GM18520 (cell line): ENCODE results near the gene DPP8.

ENCODE experiments used
- ATAC-seq: cut with Tn5 transposase; IDR thresholded peaks from one replicate; pipeline ENCODE4 v1.9.1; 2021; ENCODE audit not compliant: unreplicated experiment

Gene DPP8

DNA sequence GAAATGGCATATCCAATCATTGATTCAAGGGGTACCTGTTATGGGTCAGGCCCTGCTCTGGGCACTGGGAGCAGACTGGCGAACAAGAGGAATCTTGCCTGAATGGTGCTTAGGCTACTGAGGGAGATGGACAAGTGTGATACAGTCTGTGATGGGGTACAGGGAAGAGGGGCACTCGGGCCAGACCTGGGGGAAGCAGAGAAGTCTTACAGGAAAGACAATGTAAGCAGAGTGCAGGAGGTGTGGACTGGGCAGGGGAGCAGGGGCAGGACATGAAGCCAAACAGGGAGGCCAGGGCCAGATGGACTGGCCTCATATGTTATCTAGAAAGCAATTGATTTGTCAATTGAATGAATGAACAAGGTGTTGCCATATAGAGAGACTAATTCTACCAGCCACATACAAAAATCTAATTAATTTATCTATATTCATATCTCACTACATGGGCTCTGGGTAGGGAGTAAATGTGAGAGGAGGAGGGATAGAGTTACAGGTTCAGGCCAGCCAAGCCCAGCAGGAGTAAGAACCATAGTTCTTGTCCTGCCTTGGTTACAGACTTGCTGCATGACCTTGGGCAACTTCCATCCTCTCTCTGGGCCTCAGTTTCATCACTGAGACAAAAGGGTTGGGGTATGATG, 91.2 kb downstream of the DPP8 start:
- ATAC-seq, result no peak

DNA sequence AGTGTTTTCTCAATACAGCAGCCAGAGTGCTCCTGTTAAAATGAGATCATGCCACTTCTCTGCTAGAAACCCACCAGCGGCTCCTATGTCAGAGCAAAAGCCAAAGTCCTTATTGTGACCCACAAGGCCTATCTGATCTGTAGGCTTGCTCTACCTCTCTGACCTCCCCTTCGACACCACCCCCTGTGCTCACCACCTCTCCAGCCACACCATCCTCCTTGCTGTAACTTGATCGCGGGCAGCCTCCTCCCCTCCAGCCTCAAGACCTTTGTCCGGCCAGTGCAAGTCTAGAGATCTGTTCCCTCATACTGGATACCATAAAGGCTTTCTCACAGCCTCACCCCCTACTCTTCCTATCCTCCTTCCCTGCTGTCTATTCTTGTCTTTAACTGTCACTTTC, 92.8 kb downstream of the DPP8 start:
- no peak for ATAC-seq

DNA sequence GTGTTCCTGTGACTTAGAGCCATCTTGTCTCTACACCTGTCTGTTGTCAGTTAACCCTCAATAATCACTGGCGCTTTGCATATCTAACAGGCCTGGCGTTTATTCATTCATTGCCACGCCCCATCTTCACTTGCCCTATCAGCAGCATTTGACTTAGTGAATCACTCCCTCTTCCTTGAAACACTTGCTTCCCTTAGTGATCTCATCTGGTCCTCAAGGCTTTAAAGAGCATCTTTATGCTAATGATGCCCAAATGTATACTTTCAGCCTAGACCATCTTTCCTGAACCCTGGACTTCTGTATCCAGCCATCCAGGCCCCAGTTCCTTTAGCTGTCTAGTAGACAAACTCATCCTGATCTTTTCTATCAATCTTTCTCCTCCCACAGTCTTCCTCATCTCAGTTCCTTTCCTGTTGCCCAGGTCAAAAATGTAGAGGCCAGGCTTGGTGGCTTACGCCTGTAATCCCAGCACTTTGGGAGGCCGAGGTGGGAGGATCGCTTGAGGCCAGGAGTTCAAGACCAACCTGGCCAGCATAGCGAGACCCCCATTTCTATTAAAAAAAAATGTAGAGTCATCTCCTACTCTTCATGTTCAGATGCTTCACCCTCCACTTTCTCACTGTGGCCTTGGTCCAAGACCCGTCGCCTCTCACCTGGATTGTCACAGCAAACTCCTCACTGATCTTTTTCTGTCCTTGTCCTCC, 93.4 kb downstream of the DPP8 start:
- no peak for ATAC-seq

DNA sequence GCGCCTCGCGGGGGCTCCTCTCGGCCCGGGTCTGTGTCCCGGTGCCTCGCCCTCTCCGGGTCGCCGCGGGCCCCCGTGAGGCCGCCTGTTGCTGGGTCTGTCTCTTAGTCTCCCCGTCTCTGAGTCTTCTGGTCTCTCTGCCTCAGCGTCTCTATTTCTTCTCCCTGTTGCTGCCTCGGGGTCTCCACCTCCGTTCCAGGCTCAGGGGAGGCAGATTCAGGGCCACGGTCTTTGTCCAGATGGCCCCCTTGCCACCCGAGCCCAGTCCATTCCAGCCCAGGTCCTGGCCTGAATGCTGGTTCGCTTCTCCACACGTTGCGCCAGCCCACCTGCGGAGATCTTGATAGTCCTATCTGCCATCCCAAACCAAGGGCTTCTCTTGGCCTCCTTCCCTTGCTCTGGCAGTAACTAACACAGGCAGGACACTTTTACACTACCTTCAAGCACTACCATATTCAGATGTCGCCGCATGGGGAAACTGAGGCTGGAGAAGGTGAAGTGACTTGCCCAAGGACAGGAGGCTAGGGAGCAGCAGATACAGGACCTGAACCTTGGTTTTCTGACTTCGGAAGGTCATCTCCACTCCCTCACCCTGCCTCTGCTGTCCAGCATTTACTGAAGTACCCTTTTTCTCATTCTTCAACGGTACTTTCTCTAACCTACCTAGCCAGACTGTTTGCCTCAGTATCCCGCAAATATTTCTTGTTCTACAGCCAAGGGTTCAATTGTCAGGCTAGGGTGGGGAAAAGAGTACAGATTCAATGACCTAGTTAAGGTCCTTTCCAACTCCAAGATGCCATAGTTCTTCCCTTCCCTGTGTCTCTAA, 94.1 kb downstream of the DPP8 start:
- ATAC-seq, result no peak

DNA sequence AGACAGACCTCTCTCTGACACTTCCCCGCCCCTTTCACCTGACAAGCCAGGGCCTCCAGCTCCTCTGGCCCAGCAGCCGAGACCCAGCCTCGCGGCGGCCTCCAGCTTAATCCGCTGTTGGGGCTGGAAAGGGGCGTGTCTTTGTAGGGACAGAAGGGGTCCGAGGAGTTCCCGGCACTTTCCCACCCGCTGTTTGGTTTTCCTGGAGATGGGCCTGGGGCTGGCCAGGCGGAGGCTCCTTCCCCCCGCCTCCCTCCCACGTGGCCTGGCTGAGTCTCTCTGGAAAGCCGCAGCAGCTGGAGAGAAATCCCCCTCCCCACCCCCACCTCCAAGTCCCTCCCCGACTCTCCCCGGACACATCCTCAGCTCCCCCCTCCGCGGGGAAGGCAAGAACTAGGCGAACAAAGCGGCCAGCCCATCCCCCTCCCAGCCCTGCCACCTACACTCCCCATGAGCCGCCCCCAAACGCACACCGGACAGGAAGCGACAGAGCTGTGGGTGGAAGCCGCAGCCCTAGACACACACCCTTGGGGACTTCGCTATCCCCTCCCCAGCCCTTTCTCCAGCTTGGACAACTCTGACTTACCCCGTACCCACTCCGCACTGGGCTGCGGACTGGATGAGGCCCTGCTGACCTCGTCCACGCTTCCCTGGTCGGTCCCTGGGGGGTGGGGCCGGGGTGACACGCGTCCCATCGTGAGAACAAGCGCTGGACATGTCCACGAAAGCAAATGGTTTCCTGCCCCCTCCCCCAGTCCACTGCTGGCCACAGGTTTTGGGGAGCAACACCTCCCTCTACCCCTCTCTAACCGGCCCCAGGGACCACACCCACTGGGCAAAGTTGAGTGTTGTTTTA, 95.9 kb downstream of the DPP8 start:
- ATAC-seq, result no peak

DNA sequence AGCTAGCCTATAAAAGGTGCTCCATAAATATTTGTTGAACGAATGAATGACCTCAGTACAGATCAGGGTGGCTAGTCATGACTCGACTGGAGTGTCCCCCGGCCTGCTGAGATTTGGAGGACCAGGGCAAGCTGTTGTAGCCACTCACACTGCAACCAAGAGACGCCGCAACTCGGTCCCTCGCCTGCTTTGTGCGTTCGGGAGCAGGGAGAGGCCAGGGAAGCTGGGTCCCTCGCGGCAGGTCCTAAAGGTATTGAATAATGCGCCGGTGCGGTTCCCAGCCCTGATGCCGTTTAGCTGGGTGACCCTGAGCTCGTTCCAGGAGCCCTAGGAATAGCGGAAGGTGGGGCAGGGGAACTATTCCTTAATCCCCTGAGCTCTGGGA, 96.5 kb downstream of the DPP8 start:
- no peak for ATAC-seq

DNA sequence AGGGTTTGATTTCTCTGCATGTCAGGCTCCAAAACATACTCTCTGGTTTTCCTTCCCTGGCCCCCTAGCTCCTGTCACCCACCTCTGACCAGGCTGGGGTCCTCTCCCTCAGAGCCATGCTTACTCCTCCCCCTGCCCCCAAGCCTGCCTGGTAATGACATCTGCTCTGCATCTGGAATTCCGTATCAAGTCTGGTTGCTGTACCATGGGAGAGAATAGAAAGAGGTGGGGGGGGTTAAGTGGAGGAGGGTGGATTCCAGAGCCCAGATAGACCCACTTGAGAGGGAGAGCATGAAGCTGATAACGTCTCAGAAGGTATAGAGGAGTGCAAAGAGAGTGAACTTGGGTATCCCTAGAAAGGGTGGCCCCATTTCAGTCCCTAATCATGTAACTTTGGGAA, 98.9 kb downstream of the DPP8 start:
- ATAC-seq, result no peak

DNA sequence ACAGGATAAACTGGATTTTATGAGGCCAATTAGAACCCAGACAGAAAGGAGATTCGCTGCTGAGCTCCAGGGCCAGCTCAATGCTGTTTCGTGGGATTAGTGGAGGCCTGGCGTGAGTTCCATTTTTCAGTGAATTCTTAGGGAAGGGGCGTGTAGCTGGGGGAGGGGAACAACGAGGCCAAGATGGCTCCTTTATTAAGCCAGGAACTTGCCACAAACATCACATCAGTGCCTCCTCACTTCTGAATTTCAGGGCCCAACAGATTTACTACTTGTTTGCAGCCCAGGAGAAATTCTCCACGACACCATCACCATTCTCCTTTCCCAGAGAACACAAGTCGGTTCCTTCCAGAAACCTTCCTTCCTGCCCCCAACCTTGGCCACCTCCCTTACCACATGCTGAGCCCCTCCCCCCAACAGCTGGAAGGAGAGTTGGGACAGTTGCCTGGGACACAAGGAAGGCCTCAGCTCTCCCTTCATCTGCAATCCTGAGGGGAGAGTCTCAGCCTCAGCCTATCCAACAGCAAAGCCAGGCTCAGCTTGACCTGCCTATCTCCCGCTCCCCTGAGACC, 100.6 kb downstream of the DPP8 start:
- no peak for ATAC-seq

DNA sequence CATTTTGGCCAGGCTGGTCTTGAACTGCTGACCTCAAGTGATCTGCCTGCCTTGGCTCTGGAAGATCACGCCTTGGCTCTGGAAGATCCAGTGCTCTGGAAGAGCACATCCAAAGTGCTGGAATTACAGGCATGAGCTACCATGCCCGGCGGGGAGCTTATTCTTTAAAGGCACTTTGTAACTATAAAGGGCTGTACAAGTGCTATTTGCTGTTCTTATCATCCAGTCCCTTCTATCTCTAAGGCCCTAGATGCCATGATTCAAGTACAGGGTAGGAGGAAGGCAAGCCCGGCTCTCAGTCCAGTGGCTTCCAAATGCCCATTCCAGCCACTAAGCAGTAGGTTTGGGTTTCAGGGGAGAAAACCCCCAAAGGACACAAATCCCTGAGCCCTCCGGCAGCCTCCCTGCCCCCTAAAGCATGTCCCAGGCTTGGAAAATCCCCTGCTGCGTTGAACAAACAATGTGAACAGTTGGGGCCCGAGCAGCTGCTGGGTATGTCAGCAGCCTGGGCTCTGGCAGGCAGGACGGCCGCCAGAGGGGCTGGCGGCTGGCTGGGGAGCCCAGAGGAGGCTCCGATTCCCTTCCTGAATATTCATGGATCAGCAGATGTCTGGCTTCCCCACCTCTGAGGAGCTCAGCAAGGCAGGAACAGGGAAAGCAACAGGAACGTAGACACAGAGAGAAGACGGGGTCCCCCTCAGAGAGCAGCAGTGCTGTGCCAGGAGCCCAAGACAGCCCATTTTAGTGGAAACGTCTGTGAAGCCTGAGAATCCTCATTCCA, 102.5 kb downstream of the DPP8 start:
- ATAC-seq, result no peak

DNA sequence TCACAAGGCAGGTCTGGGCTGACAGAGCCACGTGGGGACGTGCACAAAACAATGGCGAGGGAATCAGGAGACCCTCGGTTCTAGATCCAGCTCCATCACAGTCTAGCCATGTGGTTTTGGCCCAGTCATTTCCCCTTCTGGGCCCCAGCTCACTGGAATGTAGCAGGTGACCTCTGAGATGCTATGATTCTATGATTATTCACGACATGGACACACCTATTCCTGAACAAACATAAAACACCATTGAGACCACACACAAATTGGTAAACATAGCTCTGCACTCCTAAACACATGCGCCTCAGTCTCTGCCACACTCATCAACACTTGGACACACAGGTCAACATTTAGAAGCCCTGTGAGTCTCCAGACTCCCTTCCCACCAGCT, 103.7 kb downstream of the DPP8 start:
- ATAC-seq, result no peak

DNA sequence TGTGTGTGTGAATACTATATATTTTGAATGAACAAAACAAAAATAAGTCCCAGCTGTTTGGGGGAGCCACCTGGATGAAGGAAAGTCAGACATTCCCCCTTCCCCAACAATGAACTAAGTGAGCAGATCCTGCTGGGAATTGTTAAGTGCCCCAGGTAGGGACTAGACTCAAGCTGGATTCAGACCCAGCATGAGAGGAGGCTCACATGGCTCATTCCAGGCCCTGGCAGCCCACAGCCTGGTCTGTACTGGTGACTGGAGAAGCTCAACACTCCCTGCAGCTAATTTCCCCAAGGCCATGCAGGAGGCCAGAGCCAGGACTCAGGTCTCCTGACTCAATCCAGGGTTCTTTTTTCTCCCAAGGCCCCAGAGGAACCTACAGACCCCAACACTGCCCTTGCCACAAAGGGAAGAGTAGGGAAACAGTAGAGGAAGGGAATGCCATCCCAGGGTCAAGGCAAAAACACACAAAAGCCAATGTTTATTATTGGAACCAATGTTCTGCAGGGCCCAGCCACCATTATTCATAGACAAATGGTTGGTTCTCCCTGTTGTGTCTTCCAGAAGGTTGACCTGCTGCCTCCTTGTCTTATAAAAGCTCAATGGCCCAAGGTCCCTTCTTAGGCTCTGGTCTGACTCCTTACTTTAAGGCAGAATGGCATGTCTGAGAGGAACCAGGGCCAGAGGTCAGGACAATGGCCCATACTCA, 104.3 kb downstream of the DPP8 start:
- no peak for ATAC-seq

DNA sequence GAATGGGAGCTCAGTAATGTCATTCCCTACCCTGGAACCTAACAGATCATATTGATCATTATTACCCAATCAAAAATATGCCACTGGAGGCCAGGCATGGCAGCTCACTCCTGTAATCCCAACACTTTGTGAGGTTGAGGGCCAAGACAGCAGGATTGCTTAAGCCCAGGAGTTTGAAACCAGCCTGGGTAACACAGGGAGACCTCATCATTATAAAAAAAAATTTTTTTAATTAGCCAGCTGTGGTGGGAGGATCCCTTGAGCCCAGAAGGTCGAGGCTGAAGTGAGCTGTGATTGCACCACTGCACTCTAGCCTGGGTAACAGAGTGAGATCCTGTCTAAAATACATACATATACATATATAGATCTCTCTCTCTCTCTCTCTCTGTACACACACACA, 104.9 kb downstream of the DPP8 start:
- no peak for ATAC-seq

DNA sequence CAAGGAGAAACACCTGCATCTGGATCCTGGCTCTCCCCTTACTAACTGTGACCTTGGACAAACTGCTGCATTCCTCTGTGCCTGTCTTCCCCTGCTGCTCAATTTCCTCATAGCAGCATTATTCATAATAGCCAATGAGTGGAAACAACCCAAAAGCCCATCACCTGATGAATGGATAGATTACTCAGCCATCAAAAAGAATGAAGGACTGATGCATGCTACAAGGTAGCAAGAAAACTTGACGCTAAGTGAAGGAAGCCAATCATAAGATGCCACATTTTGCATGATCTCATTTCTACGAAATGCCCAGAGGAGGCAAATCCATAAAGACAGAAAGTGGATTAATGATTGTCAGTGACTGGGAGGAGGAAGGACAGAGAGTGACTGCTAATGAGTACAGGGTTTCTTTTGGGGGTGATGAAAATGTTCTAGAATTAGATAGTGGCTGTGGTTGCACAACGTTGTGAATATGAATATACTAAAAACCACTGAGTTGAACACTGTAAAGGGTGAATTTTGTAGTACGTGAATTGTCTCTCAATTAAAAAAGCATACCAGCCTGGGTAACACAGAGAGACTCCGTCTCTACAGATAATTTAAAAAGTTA, 105.9 kb downstream of the DPP8 start:
- ATAC-seq, result no peak

DNA sequence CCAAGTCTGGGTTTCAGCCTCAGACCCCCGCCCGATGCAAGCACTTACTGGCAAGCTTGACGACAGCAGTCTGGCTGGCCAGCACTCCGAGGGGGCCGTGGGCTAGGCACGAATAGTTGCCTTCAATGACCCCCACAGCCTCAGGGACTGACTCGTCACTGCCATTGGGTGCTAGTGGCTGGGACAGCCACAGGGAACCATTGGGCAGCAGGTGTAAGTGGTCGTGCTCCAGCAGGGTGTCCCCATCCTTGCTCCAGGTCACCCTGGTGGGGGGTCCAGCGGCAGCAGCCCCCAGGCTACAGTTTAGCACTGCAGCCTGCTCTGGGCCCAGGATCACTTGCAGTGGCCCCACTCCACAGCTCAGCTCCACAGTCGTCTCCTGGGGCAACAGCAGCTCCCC, 106.5 kb downstream of the DPP8 start:
- no peak for ATAC-seq

DNA sequence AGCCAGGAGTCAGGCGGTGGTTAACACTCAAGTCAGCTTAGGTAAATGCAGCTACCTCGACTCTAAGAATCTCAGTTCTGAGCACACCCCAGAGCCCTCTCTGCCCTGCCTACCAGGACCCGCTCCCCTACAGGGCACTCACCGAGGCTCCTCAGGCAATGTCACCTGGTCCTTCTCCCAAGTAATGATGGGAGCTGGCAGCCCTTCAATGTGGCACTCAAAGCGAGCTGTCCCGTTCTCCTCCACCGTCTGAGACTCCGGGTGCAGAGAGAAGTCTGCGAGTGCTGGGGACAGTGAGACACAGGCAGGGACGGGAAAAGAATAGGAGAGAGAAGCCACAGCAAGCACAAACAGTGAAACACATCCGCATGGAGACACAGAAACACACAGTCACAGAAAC, 107.5 kb downstream of the DPP8 start:
- no peak for ATAC-seq

DNA sequence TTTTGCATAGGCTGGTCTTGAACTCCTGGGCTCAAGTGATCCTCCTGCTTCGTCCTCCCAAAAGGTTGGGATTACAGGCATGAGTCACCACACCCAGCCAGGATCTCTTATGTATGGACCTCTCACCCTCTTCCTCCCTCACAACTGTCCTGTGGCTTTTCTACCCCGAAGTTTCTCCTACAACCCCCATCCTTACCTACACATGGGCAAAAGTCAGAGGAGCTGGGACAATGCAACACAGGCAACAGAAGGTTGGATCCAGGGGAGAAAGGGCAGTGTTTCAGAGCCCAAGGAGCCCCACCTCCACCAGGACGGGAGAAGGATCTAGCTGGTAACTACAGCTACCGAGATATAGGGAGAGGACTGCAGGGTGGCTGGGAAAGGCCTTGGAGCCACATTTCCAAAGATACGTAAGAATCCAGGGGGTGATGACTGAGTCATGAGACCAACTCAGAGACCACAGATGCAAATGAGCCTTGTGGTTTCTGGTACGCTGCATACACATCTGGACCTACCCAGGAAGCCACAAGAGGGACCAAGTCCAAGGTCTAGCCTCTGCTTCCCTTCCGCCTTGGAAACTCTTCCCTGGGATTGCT, 108.4 kb downstream of the DPP8 start:
- ATAC-seq, result no peak

DNA sequence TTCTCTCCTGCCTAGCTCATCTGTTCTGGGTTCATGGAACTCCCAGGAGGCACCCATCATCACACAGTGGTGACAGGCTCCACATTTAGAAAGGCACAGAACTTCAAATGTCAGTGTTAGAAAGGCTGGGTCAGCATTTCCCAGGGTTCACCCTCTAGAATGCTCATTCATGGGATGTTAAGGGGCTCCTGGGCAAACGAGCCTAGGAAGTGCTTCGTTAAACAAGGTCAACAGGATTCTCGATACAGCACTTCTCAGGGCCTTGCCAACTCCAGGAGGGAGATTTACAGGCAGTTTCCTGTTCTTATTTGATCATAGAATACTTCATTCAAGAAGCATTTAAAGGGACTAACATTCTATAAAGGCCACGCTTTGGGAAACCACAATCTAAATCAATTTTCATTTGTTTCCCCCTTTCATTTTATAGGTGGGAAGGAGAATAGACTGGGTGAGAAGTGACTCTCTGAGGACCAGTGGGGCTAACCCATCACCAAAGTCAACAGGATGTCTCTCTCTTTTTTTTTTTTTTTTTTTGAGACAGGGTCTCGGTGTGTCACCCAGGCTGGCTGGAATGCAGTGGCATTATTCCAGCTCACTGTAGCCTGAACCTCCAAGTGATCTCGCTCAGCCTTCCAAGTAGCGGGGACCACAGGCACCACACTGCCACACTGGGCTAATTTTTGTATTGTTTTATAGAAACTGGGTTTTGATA, 109.0 kb downstream of the DPP8 start:
- ATAC-seq, result no peak

DNA sequence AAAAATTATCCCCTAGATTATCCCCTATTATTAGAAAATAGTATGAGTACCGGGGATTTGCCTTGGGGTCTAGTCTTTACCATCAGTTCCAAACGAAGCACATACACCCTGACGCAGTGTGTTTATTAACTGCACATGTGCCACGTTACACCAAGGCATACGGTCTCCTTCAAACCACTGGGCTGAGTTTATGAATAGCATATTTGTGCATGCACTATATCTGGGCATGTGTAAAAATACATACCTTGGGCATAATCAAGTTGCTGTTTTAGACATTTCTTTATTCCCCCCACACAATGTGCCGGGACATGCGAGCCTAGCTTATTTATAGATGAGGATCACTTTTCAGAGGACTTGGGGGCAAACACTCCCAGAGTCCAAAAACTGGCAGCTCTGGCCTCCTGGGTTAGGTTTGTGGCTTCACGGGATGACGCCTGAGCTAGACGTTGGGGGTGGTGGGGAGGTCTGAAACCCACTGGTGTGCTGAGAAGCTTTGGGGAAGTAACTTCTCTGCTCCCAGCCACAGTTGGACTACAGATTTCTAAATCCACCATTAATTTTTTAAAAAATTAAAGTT, 111.0 kb downstream of the DPP8 start:
- no peak for ATAC-seq
